ENCODE results near the gene TPSG1.

DNA sequence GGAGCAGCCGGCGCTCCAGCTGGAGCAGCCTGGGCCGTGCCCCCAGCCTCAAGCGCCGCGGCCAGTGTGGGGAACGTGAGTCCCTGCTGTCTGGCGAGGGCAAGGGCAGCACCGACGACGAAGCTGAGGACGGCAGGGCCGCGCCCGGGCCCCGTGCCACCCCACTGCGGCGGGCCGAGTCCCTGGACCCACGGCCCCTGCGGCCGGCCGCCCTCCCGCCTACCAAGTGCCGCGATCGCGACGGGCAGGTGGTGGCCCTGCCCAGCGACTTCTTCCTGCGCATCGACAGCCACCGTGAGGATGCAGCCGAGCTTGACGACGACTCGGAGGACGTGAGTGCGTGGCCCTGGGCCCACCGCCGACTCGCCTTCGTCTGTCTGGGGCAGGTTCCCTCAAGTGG lies 16.0 kb downstream of the TPSG1 start:
- no peak for TF ChIP-seq EZH2 (IDR thresholded peaks at IDR 0.05; ENCODE audit: borderline replicate concordance, low read length)
- TF ChIP-seq, protein P1, sequence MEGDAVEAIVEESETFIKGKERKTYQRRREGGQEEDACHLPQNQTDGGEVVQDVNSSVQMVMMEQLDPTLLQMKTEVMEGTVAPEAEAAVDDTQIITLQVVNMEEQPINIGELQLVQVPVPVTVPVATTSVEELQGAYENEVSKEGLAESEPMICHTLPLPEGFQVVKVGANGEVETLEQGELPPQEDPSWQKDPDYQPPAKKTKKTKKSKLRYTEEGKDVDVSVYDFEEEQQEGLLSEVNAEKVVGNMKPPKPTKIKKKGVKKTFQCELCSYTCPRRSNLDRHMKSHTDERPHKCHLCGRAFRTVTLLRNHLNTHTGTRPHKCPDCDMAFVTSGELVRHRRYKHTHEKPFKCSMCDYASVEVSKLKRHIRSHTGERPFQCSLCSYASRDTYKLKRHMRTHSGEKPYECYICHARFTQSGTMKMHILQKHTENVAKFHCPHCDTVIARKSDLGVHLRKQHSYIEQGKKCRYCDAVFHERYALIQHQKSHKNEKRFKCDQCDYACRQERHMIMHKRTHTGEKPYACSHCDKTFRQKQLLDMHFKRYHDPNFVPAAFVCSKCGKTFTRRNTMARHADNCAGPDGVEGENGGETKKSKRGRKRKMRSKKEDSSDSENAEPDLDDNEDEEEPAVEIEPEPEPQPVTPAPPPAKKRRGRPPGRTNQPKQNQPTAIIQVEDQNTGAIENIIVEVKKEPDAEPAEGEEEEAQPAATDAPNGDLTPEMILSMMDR (IDR thresholded peaks at IDR 0.05; ENCODE audit: low read length) = no peak
